ENCODE results near the gene GALNTL6. TPM values are rescaled to one million over a fixed set of nuclear protein-coding genes. Genes with fewer than 3 reads are reported as not detected.

Gene GALNTL6
- total and polyA plus RNA-seq, 9 of the 15 experiments (the other 6 are each of a cell fraction or from before 2014, with no cell fraction given): 0.18 to 0.50 (median 0.29) TPM

DNA sequence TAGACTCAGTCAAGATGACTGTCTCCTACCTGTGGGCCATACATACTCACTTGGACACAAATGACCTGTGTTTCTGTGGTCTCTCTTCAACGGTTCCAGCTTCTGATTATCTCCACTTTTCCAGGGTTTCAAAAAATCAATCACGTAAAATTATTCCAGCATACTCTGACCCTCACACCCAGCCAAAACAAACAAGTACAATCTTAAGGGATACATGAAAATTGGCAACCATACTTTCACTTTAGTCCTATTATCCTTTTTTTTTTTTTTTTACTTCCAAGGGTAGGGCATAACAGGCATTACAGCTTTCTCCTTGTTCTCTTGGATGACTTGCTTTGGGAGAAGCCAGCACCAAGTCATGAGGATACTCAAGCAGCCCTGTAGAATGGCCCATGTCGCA is 1129.6 kb downstream of the GALNTL6 start (continued):
- TF ChIP-seq CREBBP (IDR thresholded peaks at IDR 0.05; ENCODE audit: low read depth, low read length) (no peak), KDM4B (IDR thresholded peaks at IDR 0.05; ENCODE audit: borderline replicate concordance in 2 of 2, low read depth in 1 of 2) (no peak), KHSRP (IDR thresholded peaks at IDR 0.05) (no peak)
- TF ChIP-seq, protein P1, sequence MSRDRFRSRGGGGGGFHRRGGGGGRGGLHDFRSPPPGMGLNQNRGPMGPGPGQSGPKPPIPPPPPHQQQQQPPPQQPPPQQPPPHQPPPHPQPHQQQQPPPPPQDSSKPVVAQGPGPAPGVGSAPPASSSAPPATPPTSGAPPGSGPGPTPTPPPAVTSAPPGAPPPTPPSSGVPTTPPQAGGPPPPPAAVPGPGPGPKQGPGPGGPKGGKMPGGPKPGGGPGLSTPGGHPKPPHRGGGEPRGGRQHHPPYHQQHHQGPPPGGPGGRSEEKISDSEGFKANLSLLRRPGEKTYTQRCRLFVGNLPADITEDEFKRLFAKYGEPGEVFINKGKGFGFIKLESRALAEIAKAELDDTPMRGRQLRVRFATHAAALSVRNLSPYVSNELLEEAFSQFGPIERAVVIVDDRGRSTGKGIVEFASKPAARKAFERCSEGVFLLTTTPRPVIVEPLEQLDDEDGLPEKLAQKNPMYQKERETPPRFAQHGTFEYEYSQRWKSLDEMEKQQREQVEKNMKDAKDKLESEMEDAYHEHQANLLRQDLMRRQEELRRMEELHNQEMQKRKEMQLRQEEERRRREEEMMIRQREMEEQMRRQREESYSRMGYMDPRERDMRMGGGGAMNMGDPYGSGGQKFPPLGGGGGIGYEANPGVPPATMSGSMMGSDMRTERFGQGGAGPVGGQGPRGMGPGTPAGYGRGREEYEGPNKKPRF (IDR thresholded peaks at IDR 0.05; ENCODE audit: low read depth, low read length): no peak

DNA sequence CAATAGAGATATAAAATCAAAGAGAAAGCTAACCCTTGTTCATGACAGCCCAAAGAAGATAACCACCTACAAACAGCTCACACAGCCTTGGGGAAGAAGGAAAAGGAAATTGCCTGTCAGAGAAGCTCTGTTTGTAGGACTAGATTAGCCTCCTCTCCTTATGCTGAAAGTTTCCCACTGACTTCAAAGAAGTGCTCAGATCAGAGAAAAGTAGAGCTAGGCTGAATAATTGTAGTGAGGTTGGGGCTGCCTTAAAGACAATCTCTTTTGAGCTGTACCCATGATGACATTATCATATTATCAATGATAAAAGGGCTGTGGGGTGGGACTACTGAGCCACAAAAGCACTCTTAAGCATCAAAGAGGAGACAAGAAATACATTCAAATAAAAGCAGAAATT is 1132.4 kb downstream of the GALNTL6 start:
- in situ Hi-C loops (cut with MboI) (no loop called here), intact Hi-C loops (cut with micrococcal nuclease) (no loop called here)
- Histone ChIP-seq H3K36me3 (ENCODE audit: control insufficient read depth, insufficient read depth, low read length) (no peaks in the 10 kb centered on the region), H3K9ac (ENCODE audit: insufficient read depth in 1 of 2, low read depth in 2 of 2, low read length in 2 of 2) (no peak overlapping the region), H3K79me2 (ENCODE audit: control insufficient read depth, insufficient read depth, low read length) (no peaks in the 10 kb centered on the region), H3K4me1 (replicated peaks in 1 of 2; ENCODE audit: control insufficient read depth in 2 of 2, insufficient read depth in 2 of 2, low read length in 2 of 2) (no peaks in the 10 kb centered on the region), H3K27me3 (ENCODE audit: control insufficient read depth in 2 of 2, insufficient read depth in 2 of 2, low read length in 2 of 2) (no peaks in the 10 kb centered on the region), H3K9me3 (replicated peaks; ENCODE audit: control insufficient read depth, insufficient read depth, low read depth, low read length) (no peaks in the 10 kb centered on the region), H3K4me3 (no peak overlapping the region), H3K9me1 (ENCODE audit: control insufficient read depth, insufficient read depth, low read length) (no peaks in the 10 kb centered on the region), H2AFZ (ENCODE audit: low read depth, low read length) (no peak overlapping the region), H4K20me1 (replicated peaks; ENCODE audit: control insufficient read depth, insufficient read depth, low read length) (no peaks in the 10 kb centered on the region), H3K4me2 (ENCODE audit: insufficient read depth, low read length) (no peak overlapping the region), H3K27ac (ENCODE audit: extremely low read depth, low read depth, low read length) (no peak overlapping the region)
- CTCF ChIA-PET (ENCODE audit: low intra/inter-chr PET ratio): no interaction called here
- FAIRE-seq (no peak), DNase-seq (ENCODE audit: extremely low read depth in 1 of 4, low spot score in 3 of 4) (no peak), ATAC-seq (no peak)
- BruUV-seq (replicated peaks): no TSS peak
- POLR2A ChIA-PET: interaction anchor here (0.6 to 1.1 kb wide), 2 partner anchors 18 to 228 kb away, joined by 3 read pairs; no protein-coding TSS in a partner anchor
- TF ChIP-seq NBN (IDR thresholded peaks at IDR 0.05; ENCODE audit: low read depth) (no peak), RFX1 (IDR thresholded peaks at IDR 0.05) (no peak), TCFL5 (CRISPR knock-in tag; conservative IDR thresholded peaks at IDR 0.05) (no peak), BRD9 (IDR thresholded peaks at IDR 0.05; ENCODE audit: low read depth, partially characterized antibody) (no peak), ZNF232 (CRISPR knock-in tag; IDR thresholded peaks at IDR 0.05) (no peak), NR2C2 (CRISPR knock-in tag; IDR thresholded peaks at IDR 0.05) (no peak), NR2C2 (tag; IDR thresholded peaks at IDR 0.05) (no peak)
- TF ChIP-seq, protein P2, sequence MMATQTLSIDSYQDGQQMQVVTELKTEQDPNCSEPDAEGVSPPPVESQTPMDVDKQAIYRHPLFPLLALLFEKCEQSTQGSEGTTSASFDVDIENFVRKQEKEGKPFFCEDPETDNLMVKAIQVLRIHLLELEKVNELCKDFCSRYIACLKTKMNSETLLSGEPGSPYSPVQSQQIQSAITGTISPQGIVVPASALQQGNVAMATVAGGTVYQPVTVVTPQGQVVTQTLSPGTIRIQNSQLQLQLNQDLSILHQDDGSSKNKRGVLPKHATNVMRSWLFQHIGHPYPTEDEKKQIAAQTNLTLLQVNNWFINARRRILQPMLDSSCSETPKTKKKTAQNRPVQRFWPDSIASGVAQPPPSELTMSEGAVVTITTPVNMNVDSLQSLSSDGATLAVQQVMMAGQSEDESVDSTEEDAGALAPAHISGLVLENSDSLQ (IDR thresholded peaks at IDR 0.05): no peak
- TF ChIP-seq, protein P3, sequence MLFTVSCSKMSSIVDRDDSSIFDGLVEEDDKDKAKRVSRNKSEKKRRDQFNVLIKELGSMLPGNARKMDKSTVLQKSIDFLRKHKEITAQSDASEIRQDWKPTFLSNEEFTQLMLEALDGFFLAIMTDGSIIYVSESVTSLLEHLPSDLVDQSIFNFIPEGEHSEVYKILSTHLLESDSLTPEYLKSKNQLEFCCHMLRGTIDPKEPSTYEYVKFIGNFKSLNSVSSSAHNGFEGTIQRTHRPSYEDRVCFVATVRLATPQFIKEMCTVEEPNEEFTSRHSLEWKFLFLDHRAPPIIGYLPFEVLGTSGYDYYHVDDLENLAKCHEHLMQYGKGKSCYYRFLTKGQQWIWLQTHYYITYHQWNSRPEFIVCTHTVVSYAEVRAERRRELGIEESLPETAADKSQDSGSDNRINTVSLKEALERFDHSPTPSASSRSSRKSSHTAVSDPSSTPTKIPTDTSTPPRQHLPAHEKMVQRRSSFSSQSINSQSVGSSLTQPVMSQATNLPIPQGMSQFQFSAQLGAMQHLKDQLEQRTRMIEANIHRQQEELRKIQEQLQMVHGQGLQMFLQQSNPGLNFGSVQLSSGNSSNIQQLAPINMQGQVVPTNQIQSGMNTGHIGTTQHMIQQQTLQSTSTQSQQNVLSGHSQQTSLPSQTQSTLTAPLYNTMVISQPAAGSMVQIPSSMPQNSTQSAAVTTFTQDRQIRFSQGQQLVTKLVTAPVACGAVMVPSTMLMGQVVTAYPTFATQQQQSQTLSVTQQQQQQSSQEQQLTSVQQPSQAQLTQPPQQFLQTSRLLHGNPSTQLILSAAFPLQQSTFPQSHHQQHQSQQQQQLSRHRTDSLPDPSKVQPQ (CRISPR knock-in tag; IDR thresholded peaks at IDR 0.05; ENCODE audit: borderline replicate concordance): no peak
- TF ChIP-seq, protein P4, sequence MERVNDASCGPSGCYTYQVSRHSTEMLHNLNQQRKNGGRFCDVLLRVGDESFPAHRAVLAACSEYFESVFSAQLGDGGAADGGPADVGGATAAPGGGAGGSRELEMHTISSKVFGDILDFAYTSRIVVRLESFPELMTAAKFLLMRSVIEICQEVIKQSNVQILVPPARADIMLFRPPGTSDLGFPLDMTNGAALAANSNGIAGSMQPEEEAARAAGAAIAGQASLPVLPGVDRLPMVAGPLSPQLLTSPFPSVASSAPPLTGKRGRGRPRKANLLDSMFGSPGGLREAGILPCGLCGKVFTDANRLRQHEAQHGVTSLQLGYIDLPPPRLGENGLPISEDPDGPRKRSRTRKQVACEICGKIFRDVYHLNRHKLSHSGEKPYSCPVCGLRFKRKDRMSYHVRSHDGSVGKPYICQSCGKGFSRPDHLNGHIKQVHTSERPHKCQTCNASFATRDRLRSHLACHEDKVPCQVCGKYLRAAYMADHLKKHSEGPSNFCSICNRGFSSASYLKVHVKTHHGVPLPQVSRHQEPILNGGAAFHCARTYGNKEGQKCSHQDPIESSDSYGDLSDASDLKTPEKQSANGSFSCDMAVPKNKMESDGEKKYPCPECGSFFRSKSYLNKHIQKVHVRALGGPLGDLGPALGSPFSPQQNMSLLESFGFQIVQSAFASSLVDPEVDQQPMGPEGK (CRISPR knock-in tag; IDR thresholded peaks at IDR 0.05; ENCODE audit: borderline replicate concordance): no peak

All from K562 (cell line).